Transverse colon (tissue), 4 donors: Measurements from ENCODE around the gene SYT1. TPM values are rescaled to one million over a fixed set of nuclear protein-coding genes. Genes with fewer than 3 reads are reported as not detected.

Experiments used
- DNase-seq: peaks from one replicate; pipeline ENCODE4 v3.0.0-alpha.2; 2019
- H3K27ac ChIP-seq, 4 donors: fragments of 200-600 bp; sonication (generic); 2 replicates each; pipeline ENCODE4 v1.5.1; 2016 to 2018; ENCODE audit warnings: inconsistent platforms in 4 of 4
- H3K27me3 ChIP-seq: fragments of 200-600 bp; sonication (generic); 2 replicates; pipeline ENCODE4 v1.5.1; 2017; ENCODE audit warnings: inconsistent platforms
- H3K36me3 ChIP-seq, 4 donors: fragments of 200-600 bp; sonication (generic); 2 replicates each; pipeline ENCODE4 v1.5.1; 2017 to 2019; ENCODE audit warnings: inconsistent platforms in 4 of 4
- H3K4me1 ChIP-seq, 4 donors: fragments of 200-600 bp; sonication (generic); 2 replicates each; pipeline ENCODE4 v1.5.1; 2017 to 2020; ENCODE audit warnings: inconsistent platforms in 4 of 4
- H3K4me3 ChIP-seq, 4 donors: fragments of 200-600 bp; sonication (generic); 1 replicate in 1 of 4; 2 replicates in 3 of 4; pipeline versions ENCODE4 v1.5.1 to v1.6.1; 2017 to 2019; ENCODE audit warnings: inconsistent platforms in 4 of 4
- H3K9me3 ChIP-seq, 2 donors: fragments of 200-600 bp; sonication (generic); 2 replicates each; pipeline ENCODE4 v1.5.1; 2017 to 2019; ENCODE audit warnings: inconsistent platforms in 2 of 2
- EP300 ChIP-seq: sonication (generic); formaldehyde crosslinking; IDR thresholded peaks from one replicate; pipeline ENCODE4 v1.6.1; 2017; ENCODE audit warnings: antibody characterized with exemption, low read depth
- POLR2A ChIP-seq: fragments of 450-650 bp; IDR thresholded peaks from one replicate; pipeline ENCODE4 v1.6.1; 2016; ENCODE audit warnings: antibody characterized with exemption, mild to moderate bottlenecking, moderate library complexity
- POLR2AphosphoS5 ChIP-seq, 3 donors: sonication (generic); formaldehyde crosslinking; IDR thresholded peaks; one replicate each; pipeline ENCODE4 v1.6.1; 2016; ENCODE audit warnings: antibody characterized with exemption in 3 of 3
- WGBS, 2 donors: methylation state at CpG; one replicate each; pipeline ENCODE4 v1.1.5; 2018; ENCODE audit warnings: low coverage in 1 of 2; 5-methylcytosine and 5-hydroxymethylcytosine counted together
- in situ Hi-C, 4 donors: fragments of 200-750 bp; cut with MboI; loops; one replicate each; pipeline versions ENCODE4 v1.15.0 to v1.15.1; 2017; ENCODE audit warnings: low sequenced_read_pairs in 3 of 4, low pct_ligation_motif_present in 1 of 4, low pct_unique_long_range_greater_than_20kb in 1 of 4
- intact Hi-C: fragments of 100-400 bp; cut with DNase I; formaldehyde crosslinking; loops from one replicate; pipeline ENCODE4 v1.15.1; 2023; ENCODE audit warnings: low total_unique reads
- total RNA-seq, 4 donors: library from RNA; depleted of rRNA; stranded (reverse); fragments of >200 nt; gene quantifications; one replicate each; pipeline ENCODE4 v1.1.0, GENCODE V29; 2016
- TF ChIP-seq, protein P1 (sequence below), 5 experiments: fragments of 200-600 bp in 3 of 5; fragments of 450-650 bp in 2 of 5; sonication (generic) in 3 of 5; IDR thresholded peaks; 1 replicate in 2 of 5; 2 replicates in 3 of 5; pipeline ENCODE4 v1.5.1; 2016 to 2017; ENCODE audit warnings: antibody characterized with exemption in 5 of 5, inconsistent platforms in 3 of 5, mild to moderate bottlenecking in 2 of 5, moderate library complexity in 1 of 5

SYT1 gene
- total RNA-seq, 4 donors from 2014 or later = 0.60 to 4.9 (median 2.1) TPM

DNA sequence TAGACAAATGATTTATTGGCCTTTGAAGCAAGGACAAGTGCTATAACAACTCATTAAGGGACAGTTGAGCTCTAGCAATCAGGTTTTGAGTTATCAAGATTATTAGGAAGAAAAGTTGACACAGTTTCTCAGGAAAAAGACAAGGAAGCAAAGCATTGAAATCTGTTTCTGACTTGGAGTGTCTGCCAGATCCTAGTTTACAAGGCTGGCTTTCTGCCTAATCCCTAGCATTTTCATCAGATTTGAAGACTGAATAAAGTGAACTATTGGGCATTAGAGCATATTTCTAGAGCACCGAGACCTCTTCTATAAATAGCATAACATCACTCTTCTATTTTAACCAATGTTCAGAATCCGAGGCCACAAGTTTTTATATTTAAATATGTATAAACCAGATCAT, 7.0 kb downstream of the SYT1 start:
- TF ChIP-seq, protein P1, sequence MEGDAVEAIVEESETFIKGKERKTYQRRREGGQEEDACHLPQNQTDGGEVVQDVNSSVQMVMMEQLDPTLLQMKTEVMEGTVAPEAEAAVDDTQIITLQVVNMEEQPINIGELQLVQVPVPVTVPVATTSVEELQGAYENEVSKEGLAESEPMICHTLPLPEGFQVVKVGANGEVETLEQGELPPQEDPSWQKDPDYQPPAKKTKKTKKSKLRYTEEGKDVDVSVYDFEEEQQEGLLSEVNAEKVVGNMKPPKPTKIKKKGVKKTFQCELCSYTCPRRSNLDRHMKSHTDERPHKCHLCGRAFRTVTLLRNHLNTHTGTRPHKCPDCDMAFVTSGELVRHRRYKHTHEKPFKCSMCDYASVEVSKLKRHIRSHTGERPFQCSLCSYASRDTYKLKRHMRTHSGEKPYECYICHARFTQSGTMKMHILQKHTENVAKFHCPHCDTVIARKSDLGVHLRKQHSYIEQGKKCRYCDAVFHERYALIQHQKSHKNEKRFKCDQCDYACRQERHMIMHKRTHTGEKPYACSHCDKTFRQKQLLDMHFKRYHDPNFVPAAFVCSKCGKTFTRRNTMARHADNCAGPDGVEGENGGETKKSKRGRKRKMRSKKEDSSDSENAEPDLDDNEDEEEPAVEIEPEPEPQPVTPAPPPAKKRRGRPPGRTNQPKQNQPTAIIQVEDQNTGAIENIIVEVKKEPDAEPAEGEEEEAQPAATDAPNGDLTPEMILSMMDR (IDR thresholded peaks at IDR 0.05) = no peak
- TF ChIP-seq EP300 = no peak
- TF ChIP-seq POLR2A = no peak
- no peak for TF ChIP-seq POLR2AphosphoS5 (IDR thresholded peaks at IDR 0.05)
- H3K27me3 ChIP-seq = peaks cover 1% of the 10 kb centered on the region
- no peak overlapping the region for H3K27ac ChIP-seq
- no peaks in the 10 kb centered on the region for H3K36me3 ChIP-seq
- H3K4me1 ChIP-seq = no peaks in the 10 kb centered on the region
- no peak overlapping the region for H3K4me3 ChIP-seq
- intact Hi-C loops (no loop called here), in situ Hi-C loops (no loop called here)
- 44 to 48% methylated on average over 2 of the region's 2 CpGs for WGBS, 2 donors
- no peak for DNase-seq
- no peaks in the 10 kb centered on the region for H3K9me3 ChIP-seq

DNA sequence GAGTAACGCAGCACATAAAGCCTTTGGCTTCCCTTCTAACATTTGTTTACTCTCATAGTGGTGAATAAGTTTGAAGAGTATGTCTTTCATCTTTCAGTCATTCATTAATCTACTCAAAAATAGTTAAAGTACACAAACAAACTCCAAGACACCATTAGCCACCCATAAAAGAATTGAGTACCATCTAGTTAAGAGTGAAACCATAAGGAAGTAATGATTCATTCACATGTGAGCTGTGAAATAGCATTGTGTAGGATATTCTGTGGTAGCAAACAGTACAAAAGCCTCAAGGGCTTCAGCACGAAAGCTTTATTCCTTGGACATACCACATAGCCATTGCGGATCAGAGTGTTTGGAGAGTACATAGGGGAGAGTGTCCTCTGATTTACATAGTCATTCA, 13.9 kb downstream of the SYT1 start:
- TF ChIP-seq POLR2A (no peak), POLR2AphosphoS5 (IDR thresholded peaks at IDR 0.05) (no peak), EP300 (no peak)
- TF ChIP-seq, protein P1 (IDR thresholded peaks at IDR 0.05) = no peak
- H3K27me3 ChIP-seq = no peaks in the 10 kb centered on the region
- H3K4me3 ChIP-seq = no peak overlapping the region
- H3K4me1 ChIP-seq = peaks cover 0 to 4% (median 0%) of the 10 kb centered on the region in 4 donors
- intact Hi-C loops (no loop called here), in situ Hi-C loops (no loop called here)
- no peaks in the 10 kb centered on the region for H3K9me3 ChIP-seq
- WGBS, 2 donors = 53 to 72% methylated on average over 3 of the region's 3 CpGs
- no peaks in the 10 kb centered on the region for H3K36me3 ChIP-seq
- DNase-seq = no peak
- H3K27ac ChIP-seq = no peak overlapping the region

DNA sequence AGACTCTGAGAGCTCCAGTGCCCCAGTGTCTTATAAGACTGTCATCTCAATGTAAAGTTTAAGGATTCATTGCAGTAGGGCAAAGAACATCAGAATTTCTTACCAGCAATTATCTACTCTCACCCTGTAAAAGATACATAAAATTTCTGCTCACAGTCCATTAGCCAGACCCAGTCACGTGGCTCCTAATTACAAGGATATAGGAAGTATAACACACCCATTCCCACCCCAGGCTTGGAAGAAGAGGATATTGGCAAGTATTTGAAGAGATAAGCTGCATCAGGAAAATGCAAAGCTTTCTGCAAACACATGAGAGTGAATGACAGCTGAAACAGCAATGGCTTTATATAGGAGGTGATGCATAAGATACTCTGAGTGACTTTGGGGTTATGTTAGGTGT, 14.3 kb downstream of the SYT1 start:
- no peak for TF ChIP-seq EP300
- no peak for TF ChIP-seq POLR2AphosphoS5 (IDR thresholded peaks at IDR 0.05)
- TF ChIP-seq, protein P1 (IDR thresholded peaks at IDR 0.05) = no peak
- no peak for TF ChIP-seq POLR2A
- 30 to 36% methylated on average over 1 of the region's 1 CpG for WGBS, 2 donors
- DNase-seq = no peak

DNA sequence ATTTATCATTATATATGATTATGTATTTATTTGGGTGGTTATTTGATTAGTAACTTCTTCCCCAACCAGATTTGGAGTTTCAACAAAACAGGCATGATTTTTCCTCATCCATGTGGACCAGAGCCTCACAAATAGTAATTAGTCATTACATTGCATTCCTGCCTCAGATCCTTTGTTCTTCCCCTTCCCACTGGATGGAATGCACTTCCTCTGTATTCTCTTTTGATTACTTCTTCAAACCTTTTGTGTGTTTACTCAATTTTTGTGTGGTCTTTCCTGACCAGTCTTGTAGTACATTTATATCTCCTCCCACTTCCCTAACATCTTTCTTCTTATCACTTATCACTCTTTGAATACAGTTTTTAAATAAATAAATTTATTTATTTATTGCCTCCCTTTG, 15.5 kb downstream of the SYT1 start:
- H3K27ac ChIP-seq = no peak overlapping the region
- H3K36me3 ChIP-seq = no peaks in the 10 kb centered on the region
- H3K9me3 ChIP-seq = no peaks in the 10 kb centered on the region
- H3K27me3 ChIP-seq = no peaks in the 10 kb centered on the region
- H3K4me1 ChIP-seq = peaks cover 0 to 4% (median 0%) of the 10 kb centered on the region in 4 donors
- no peak overlapping the region for H3K4me3 ChIP-seq
- TF ChIP-seq POLR2A (no peak), EP300 (no peak), POLR2AphosphoS5 (IDR thresholded peaks at IDR 0.05) (no peak)
- TF ChIP-seq, protein P1 (IDR thresholded peaks at IDR 0.05) = no peak
- DNase-seq = no peak
- in situ Hi-C loops = no loop called here
- intact Hi-C loops = no loop called here

More for the DNA sequence above, 14.3 kb downstream of the SYT1 start:
- intact Hi-C loops (no loop called here), in situ Hi-C loops (no loop called here)
- Histone ChIP-seq H3K4me1 (peaks cover 0 to 4% (median 0%) of the 10 kb centered on the region in 4 donors), H3K36me3 (no peaks in the 10 kb centered on the region), H3K9me3 (no peaks in the 10 kb centered on the region), H3K27me3 (no peaks in the 10 kb centered on the region), H3K4me3 (no peak overlapping the region), H3K27ac (no peak overlapping the region)
